Measurements from ENCODE around the gene APOBEC4.

APOBEC4 gene

DNA sequence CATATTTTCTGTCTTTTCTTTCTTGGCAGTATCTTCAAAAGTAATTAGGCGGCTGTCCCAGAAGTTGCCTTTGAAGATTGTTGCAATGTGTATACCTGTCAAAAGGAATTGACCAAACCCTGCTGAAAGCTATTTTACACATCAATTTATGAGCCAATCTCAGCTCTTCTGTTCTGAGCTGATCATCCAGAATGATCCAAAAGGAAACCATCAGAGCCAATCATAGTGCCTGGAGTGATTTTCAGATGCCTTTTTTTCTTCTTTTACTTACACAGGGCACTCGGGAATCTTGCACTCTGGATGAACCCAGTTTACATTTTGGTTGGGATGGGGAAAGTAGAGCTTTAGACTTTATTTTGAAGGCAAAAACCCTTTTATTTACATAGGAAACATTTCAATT, 21.8 kb upstream of the APOBEC4 start:
- DNase-seq = no peak

DNA sequence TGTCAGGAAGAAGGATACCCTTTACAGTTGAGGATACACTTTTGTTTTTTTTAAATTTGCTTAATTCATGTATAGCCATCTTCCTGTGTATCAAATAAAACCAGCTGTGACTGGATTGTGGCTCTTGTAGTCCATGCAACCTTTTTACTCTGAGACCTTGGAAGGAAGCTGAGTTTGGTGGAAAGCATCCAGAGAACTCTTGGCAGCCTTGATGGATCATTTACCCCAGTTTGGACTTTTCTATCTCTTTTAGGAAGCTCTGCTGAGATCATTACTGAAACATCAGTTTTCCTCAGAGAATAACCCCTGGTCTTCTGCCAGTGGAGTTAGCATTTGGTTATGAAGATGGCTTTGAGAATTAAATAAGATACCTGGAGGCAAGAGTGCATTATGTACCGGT, 21.2 kb upstream of the APOBEC4 start:
- DNase-seq = no peak

DNA sequence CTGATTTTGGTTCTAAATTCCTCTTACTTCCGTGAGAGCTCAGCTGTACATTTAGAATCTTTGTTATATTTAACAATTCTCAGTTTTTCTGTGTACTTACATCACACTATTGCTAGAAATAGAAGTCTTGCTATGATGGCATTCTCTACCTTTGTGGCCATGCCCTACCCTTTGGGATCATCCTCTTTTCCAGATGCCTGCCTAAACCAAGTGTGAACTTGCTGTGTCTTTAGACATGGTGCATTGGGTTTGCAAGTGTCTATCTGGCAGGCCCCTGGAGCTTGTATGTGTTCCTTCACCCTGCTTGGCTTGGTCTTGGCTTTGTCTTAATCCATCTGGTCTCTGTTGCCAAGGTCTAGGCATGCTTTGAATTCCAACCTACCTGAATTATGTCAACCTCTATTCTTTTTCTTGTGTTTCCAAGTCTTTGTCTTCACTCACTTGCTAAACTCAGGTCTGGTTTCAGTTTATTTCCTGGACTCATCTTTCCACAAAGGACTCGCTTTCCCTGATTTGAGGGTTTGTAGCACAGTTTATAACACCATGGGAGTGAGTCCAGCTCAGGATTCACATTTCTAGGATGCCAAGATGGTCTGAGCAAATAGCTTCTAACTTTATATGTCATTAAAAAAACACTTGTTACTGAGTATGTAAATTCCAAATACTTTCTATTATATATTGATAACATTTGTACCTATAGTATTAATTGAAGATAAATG, 20.6 kb upstream of the APOBEC4 start:
- DNase-seq = no peak

DNA sequence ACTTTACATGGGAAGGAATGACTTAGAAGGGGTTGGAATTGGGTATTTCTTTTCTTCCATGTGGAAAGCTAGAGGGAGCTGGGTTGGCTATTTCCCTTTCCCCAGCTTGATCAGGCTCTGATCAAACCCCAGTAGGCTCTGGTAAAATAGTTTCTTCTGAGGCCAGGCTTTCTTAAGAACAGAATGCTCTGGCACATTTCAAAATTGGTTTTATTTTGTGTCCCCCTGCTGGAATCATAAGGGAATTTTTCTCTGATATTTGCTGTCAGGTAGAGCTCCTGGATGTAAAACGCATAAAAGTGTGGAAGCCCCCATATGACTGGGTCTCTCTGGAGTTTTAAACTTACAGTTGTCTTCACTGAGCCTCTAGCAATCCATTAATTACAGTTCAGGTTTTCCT, 17.1 kb upstream of the APOBEC4 start:
- no peak for DNase-seq

DNA sequence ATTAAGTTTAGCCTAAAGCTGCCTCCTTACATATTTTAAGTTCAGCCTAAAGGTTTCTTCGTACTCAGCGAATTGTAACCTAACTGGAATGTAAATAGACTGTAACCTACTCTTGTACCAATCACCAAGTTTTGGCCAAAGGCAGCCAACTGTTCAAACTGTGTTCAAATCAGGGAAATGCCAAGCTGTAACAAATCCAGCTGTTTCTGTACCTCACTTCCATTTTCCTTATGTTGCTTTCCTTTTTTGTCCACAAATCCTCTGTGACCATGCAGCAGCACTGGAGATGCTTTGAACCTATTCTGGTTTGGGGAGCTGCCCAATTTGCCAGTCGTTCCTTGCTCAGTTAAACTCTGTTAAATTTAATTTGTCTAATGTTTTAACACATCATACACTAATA, 3.2 kb upstream of the APOBEC4 start:
- no peak for DNase-seq

DNA sequence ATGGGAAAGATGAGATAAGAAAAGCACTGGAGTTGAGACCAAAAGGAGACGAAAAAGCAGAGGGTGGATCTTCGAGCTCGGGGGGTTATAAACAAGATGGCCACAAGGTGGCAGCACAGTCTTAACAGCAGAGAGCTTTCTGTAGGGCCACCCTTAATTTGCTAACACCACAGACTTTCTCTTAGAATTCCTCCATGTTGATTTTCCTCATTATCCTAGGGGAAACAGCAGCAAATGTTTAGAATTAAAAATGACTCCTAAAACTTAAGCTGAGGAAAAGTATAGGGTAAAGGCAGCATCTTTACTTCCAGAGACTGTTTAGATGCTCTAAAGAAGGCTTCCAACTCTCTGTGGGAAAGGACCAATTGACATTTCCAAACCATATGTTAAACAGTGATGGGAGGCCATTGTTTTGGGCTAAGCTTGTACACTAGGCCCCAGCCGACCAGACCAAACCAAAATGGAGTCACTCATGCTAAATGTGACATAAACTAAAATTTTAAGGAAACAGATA, 2.5 kb upstream of the APOBEC4 start:
- peak; percentile 19 for DNase-seq

DNA sequence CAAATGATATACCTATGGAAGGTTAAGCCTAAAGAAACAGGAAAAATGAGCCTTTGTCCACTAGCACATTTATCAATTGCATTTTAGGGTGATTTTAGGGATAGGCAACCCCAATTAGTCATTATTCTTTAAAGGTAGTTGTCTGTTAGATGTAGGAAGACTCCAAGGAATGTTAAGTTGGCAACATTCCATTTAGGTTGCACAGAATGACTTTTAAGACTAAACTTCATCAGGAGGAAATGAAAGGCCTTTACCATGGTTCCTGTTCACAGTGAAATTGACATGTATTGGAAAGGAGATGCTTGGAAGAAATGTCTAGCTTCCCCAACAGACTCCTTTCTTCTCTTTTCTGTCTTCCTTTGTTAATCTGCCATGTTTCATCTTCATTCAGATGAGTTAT, 1.6 kb upstream of the APOBEC4 start:
- no peak for DNase-seq

DNA sequence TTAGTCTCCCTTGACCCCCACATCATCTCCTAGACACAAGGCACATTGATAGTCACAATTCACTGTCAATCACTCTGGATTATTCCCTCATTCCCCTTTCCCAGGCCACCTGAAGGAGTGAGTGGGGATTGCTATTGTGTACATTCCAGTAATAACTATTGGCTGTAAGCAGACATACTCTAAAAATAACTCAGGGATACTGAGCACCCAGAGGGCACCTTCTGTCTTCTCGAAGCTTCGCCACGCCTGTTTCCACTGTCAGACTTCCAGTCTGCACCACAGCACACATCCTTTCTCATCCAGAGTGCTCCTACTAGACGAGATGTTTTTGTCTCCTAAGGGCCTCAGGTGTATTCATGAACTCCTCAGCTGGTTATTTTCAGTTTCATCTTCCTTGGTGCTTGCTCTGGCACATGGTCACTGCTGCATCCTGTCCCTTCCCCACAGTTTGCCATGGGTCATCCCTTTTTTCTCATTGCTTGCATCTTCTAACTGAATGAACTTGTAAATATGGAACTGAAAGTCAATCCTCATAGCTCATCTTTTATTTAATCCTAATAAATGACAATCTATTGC, 848 bp upstream of the APOBEC4 start:
- DNase-seq = no peak

DNA sequence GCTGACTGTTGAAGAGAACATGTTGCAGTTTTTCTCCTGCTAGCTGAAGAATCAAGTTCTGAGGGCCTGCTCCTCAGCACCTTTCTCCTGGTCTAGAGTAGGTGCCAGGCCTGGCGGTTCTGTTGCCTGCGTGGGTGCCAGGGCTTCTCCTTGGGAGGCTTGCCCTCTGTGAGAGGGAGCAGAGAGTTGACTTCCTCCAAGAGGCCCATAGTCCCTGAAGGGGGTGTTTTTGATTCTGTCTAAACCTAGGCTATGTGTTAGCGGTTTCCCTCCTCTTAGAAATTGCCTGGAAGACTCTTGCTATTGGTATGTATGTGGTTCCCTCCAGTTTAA, 312 bp upstream of the APOBEC4 start:
- no peak for DNase-seq

DNA sequence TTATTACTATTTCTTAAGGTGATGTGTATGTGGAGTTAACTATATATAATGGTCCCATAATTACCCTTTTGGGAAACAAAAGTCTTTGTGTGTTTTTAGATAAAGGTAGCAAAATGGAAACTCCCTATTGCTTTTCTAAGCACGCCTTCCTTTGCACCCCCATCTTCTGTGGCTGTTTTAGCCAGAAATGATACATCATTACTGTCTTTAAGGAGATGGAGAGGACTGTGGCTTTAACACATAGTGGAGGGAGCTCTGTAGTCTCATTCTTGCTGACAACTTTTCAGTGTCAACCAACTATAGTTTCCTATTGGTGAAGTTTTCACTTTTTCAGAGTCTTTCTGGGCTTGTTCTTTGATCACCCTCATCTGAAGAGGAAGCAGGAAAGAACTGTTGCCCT, 1.0 kb downstream of the APOBEC4 start:
- DNase-seq = no peak

DNA sequence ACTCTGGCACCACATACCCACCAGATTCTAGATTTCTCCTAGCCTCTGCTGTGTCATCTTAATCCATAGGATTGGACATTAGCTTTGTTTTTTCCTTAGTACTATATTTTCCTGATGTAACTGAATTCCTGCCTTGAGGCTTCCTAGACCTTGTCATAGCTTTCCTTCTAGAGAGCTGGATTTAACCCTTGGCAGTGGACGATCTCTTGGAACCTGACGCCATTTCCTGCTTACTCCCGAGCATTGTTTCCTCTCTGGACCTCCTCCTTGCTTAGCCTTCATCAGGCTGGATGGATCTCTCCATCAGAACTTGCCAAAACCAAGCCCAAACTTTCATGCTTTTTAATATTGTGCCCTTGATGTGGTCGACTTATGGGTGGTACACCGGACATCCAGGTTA, 1.5 kb downstream of the APOBEC4 start:
- no peak for DNase-seq

DNA sequence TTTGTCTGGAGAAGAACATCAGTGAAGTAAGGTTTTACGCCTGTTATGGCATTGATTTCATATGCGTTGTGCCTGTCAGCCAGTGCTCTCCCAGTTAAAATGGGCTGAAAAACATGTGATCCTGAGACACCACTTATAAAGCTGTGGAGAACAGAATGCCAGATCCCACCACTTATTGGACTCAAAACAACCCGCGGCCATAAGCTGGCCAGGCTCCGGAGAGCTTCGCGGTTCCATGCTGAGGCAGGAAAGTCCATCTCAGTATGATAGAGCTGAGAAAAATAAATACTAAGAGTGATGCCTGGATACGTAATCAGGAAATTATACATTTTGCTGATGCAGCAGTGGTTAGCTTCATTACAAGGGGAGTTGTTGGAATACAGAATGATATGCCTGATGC, 5.1 kb downstream of the APOBEC4 start:
- no peak for DNase-seq

DNA sequence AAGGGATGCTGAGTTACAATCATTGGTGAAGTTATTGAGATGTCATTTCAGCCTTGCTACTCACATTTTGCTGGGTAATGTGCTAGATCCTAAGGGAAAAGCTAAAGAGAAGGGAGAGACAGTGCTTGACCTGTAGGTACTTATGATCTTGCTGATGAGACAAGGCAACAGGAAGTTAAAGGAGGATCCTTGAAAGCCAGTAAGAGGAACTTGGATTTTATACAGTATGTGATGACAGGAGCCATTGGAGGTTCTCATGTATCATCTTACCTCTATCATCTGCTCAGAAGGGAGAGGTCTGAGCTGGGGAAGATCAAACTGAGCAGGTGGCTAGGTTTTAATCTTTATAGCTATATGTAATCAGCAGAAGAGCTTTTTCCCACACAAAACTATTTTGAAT, 6.3 kb downstream of the APOBEC4 start:
- no peak for DNase-seq

DNA sequence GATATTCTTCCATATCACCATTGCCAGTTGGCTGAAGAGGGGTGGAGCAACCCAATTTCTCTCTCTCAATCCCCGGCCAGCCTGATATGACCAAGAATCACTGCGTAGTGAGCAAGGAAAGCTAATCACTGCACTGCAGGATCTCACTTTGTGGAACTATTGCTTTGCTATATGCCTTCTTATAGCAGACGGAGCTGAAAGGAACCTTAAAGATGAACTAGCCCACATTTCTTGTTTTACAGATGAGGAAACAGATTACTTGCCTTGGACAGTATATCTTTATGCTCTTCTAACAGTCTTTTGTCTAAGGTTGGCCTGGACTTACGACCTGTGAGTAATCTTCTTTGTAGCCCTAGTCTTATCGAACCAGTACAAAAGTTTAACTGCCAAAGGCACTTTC, 7.6 kb downstream of the APOBEC4 start:
- DNase-seq = no peak

DNA sequence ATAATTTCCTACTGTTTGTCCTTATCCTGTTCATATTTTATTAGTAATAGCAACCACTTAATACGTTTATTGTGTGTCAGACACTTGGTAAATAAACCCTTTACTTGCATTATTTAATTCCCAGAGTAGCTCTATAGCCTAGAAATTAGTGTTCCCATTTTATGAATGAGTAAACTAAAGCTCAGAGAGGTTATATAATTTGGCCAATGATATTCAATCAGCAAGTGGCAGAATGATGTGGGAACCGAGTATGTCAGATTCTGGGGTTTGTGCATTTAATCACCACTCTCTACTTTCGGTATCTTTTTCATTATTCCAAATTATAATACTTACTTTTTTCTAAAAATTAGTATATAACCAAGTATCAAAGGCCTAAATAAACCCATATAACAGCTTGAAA, 10.9 kb downstream of the APOBEC4 start:
- DNase-seq = no peak

DNA sequence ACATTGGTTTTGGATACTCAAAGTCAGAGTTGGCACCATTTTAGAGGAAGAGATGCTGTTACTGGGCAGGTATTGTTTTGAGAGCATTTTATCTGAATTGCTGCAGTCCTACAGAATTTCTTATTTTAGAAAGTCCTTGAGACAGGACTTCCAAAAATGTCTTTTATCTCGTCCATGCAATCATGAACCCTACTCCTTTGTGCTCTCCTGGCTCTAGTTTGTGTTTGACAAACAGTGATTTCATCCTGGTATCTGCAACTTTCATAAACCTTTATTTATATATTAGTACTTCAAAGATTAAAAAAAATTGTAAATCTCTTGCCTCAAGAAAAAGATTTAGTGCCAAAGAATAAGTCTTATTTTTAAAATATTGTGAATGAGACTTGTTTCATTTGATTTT, 12.9 kb downstream of the APOBEC4 start:
- DNase-seq = no peak

DNA sequence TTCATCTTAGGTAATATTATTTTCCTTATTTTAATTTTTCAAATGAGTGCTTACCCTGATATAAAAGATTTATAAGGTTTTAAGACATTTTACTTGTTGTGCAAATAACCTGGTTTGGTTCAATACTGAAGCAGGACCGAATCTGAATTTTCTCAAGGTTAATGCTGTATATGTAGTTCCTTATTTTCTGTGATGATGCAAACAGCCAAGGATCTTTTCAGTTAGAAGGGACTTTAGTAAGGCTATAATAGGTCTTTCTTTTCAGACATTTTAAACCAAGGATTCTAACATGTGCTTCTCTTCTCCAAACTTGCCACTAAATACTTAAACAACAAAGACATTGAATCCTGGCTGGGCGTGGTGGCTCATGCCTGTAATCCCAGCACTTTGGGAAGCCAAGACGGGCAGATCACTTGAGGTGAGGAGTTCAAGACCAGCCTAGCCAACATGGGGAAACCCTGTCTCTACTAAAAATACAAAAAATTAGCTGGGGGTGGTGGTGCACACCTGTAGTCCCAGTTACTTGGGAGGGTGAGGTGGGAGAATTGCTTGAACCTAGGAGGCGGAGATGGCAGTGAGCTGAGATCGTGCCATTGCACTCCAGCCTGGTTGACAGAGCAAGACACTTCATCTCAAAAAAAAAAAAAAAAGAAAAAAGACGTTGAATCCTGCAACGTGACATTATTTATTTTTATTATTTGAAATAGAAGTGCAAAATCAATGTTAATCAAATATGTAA, 14.3 kb downstream of the APOBEC4 start:
- DNase-seq = no peak

DNA sequence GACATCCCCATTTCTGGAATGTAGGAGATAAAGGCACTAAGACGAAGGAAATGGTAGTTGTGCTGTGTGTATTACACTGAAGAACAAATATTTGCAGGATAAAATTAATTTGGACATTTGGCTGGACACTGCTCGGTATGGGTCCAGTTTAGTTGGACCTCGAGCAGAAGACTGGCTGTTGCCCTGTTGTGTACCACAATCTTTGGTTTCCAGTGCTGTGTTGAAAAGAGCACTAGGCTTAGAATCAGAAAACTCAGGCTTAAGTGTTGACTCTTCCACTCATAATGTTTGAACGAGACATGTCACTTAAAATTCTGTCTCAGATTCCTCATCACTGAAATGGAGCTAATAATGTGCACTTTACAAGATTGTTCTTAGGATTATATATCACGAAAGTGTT, 16.3 kb downstream of the APOBEC4 start:
- DNase-seq = no peak

DNA sequence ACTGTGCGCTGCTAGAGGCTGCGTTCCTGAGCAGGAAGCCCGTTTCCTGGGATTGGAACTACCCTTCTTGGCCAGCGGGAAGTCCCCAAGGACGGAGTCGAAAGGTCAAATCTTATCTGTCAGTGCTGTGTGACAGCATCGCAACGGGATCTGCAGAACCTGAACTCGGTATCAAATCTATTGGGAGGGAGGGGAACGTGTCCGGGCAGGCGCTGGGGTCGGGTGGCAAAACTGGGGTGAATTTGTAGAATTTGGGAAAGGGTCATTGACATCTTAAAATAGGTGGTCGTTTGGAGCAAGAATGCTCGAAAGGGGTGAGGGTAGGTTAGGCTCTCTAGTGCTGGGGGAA, 16.8 kb downstream of the APOBEC4 start:
- DNase-seq = no peak

DNA sequence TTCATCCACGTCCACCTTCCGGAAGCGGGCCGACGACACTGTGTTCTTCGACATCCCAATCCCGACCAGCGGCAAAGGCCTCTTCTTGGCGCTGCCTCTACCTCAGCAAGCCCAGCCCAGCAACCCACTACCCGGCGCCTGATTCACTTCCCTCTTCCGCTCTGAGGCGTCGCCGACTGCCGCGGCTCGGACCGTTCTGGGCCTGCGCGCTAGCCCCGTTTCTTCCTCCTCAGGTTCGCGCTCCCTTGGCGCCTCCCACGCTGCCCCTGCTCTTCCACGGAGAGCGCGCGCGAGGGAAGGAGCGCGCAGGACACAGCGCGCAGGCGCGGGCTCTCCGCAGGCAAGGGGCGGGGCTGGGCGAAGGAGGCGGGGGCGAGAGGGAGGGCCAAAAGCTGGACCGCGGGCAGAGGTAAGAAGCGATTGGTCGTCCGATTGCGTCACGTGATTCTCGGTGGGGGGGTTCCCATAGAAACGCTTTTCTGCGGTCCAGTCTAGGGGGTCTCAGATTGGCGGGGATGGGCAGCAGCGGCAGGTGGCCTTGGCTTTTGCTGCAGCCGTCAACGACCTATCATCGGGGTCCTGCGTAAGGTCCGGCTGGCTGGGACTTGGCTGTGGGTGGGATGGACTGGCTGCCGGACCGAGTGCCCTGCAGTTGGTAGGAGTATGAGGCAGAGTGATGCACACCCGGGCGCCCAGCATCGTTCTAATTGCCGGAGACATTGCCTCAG, 17.3 kb downstream of the APOBEC4 start, which contains the start of gene ARPC5:
TSS of gene ARPC5 (minus strand) at position 178 of the 728 bp plus-strand sequence. CDS start at position 54, 124 bp downstream.
- peak; percentile 74 for DNase-seq

DNA sequence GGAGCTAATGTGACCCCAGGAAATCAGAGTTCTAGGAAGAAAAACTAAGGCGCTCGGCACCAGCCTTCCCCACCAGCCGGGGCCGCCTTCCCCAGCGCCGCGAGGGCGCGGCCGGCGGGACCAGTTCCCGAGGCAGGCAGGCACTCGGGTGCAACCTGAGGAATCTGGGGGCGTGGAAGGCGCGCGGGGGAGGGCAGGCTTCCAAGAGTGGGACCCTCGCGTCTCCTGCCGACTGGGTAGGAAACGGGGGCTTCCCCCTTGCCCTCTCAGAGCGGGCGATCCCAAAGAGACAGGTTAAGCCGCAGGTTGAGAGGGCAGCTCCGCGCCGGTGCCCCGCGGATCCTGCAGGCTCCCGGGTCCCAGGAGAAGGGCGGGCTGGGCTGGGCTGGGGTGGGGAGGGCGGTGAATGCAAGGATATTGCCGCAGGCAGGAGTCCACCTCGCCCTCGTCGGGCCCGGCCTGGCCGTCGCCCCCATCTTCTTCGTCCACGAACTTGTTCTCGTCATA, 18.0 kb downstream of the APOBEC4 start:
- no peak for DNase-seq

DNA sequence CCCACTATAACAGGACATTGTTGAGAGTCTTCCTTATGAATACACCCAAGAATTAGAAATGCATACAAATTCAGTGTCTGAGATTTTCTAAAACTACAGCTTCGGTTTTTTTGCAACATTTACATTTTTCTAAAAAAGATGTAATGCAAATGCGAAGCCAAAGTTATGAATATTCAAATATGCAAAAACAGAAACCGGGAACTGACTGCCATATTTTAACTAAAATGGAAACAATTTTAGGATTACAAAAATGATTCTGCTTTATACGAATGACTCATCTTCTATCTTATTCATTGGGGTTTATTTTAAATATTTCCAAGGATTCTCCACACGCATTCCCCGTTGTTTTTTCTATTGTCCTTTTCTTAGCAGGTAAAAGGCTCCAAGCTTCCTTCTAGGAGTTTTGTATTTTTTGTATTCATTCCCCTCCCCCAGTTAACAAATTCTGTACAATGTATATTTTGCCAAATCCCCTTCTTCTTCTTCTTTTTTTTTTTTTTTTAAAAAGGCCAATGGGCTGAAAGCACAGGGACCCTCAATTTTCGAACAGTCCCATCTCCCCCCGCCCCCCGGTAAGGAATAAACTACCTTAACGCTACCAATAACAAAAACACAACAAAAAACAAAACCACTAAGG, 18.6 kb downstream of the APOBEC4 start:
- no peak for DNase-seq

Measured in NCI-H2029 treated with DMSO at 0.1 percent for 48 hours (cell line).